Inflammatory macrophage (primary cell): Measurements from ENCODE around the gene ZRANB3.
"Not testable (repeated sequence)": the region's sequence is repeated elsewhere in the genome, so short reads cannot be mapped to it uniquely, and the experiment has no call there.

Experiments
- DNase-seq, 2 donors: peaks; one replicate each; pipeline ENCODE4 v3.0.0-alpha.2; 2020 to 2022

Gene ZRANB3

DNA sequence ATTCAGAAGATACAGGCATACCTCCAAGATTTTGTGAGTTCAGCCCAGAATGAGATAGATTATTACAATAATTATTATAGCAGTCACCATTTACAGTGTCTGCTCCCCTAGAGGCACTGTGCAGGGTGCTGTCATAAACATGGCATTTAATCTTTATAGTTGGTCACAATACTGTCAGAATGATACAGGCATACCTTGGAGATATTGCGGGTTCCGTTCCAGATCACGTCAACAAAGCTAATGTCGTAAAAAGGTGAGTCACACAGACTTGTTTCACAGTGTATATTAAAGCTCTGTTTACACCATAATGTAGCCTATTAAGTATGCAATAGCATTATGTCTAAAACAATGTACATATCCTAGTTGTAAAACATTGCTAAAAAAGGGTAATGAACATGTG, 45.6 kb downstream of the ZRANB3 start:
- no peak for DNase-seq

DNA sequence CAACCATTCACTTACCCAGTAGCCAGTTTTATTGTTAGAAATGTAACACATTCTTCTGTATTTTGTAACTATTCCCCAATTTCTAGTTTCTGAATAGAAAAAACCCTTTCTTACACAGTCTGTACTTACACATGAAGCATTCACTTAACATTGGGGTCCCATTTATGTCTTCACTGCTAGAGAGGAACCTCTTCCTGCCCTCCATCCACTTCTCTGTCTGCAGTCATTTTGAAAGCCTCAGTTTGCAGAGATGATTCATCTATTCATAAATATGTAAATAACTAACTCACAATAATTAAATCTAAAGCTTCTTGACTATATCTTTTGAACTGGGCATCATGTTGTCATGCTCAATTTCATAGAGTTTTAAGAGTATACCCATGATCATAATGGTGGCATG, 55.9 kb downstream of the ZRANB3 start:
- DNase-seq: no peak

DNA sequence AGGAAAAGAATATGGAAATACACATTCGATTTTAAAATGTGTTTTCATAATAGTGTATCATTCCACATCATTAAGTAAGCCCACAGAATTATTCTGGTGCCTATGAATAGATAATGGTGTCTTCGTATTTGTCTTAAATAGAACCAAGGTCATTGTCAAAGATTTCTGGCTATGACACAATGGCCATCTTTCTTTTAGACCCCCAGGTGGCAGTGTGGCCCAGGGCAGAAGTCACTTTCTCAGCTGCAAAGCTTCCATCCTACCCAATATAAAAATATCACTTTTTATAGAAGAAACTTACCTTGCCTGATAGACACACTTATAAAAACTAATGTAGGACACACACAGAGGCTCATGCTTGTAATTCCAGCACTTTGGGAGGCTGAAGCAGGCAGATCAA, 57.5 kb downstream of the ZRANB3 start:
- DNase-seq: peak; percentile 18 to 29

GRCh38 chr2:135471106-135471505, 59.9 kb downstream of the ZRANB3 start:
- DNase-seq: peak in 1 of 2 donors; percentile 54

GRCh38 chr2:135457279-135457678, 73.7 kb downstream of the ZRANB3 start:
- no peak for DNase-seq

DNA sequence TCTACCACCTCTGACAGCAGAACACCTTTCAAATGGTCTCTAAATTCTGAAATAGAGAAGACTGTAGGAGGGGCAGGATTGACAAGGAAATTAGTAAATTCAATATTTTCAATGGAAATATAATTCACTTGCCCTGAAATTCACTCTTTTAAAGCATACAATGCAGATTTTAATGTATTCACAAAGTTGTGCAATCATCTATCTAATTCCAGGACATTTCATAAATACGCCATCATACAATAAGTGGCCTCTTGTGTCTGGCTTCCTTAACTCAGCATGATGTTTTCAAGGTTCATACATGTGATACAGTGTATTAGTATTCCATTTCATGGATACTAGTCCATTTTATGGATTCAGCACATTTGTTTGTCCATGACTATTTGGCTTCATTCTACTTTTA, 74.2 kb downstream of the ZRANB3 start:
- no peak for DNase-seq

DNA sequence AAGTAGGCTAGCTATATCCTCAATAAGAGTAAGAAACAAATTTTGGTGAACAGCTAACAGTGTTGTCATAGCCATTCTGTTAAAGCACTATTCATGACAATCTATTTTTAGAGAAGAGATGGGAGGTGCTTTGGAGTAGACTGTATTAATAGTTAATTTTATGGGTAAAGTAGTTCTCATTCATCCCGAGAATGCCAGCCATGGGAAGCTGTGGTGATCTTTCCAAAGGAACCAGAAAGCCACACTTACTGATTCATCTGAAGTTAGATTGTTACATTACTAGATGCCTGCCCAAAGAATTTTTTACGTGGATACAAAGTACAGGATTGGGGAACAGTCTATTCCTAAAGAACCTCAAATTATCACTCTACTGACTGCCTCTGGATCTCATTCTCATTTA, 74.6 kb downstream of the ZRANB3 start:
- no peak for DNase-seq

- DNase-seq: no peak
Observed at GRCh38 chr2:135454608-135455007, 76.4 kb downstream of the ZRANB3 start.

DNA sequence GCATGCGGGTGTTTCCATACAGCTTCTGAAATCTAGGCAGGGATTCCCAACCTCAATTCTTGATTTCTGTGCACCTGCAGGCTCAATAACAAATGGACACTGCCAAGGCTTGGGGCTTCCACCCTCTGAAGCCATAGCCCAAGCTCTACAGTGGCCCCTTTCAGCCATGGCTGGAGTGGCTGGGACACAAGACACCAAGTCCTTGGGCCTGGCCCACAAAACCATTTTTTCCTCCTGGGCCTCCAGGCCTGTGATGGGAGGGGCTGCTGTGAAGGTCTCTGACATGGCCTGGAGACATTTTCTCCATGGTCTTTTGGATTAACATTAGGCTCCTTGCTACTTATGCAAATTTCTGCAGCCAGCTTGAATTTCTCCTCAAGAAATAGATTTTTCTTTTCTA, 78.0 kb downstream of the ZRANB3 start:
- DNase-seq: not testable (repeated sequence)

- DNase-seq: peak in 1 of 2 donors; percentile 0
Observed at GRCh38 chr2:135451966-135452365, 79.1 kb downstream of the ZRANB3 start.

- not testable (repeated sequence) for DNase-seq
Observed at GRCh38 chr2:135443013-135443412, 88.0 kb downstream of the ZRANB3 start.

DNA sequence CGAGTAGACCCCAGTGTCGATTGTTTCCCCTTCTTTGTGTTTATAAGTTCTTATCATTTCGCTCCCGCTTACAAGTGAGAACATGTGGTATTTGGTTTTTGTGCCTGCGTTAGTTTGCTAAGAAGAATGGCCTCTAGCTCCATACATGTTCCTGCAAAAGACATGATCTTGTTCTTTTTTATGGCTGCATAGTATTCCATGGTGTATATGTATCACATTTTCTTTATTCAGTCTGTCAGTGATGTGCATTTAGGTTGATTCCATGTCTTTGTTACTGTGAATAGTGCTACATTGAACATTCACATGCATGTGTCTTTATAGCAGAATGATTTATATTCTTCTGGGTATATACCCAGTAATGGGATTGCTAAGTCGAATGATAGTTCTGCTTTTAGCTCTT, 95.9 kb downstream of the ZRANB3 start:
- DNase-seq: not testable (repeated sequence)

DNA sequence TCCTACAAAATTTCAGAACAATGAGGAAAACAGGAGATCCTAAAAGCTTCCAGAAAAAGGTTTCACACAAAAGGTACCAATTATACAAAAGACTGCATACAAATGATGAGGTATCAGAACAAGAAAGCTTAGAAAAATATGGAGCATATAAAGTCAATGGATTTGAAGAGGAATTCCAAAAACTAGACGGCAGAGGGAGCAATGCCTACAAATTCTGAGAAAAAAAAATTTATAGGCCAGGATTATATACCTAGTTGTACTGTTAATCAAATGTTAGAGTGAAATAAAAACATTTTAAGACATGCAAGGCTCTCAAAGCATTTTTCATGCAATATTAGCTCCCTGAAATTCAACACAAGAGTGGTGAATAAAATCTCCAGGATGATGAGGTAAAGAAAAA, 106.2 kb downstream of the ZRANB3 start:
- no peak for DNase-seq

GRCh38 chr2:135422898-135423297, 108.1 kb downstream of the ZRANB3 start:
- DNase-seq: no peak

DNA sequence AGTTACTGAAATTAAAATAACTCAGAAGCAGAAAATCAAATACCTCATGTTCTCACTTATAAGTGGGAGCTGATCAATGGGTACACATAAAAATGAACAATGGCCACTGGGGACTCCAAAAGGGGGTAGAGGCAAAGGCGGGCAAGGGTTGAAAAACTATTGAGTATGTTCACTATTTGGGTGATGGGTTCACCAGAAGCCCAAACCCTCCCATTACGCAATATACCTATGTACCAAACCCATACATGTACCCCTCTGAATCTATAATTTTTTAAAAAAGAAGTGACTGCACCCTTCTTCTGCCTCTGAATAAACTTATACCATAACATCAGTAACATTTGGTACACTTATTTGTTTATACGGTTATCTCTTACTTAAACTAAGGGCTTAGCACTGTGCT, 119.4 kb downstream of the ZRANB3 start:
- no peak for DNase-seq

GRCh38 chr2:135409436-135409835, 121.6 kb downstream of the ZRANB3 start:
- DNase-seq: no peak

GRCh38 chr2:135396259-135396658, 134.8 kb downstream of the ZRANB3 start:
- DNase-seq: not testable (repeated sequence)

DNA sequence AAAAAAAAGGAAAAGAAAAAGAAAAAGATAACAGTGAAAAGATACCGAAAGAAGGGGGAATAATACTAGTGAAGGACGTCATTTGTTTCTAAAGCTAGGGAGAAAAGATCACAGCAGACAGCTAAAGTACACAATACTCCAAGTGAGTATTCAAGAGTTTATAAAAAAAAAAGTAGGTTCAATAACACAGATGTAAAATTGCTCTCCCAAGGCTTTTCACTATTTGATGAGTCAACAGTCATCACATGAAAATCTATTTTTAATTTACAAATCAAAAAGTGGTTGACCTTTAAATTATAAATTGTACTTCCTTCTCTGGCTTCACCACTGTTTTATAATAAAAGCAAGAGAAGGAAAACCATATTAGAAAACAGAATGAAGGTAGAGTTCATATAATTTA, 144.0 kb downstream of the ZRANB3 start:
- DNase-seq: no peak

- no peak for DNase-seq
Observed at GRCh38 chr2:135378591-135378990, 152.4 kb downstream of the ZRANB3 start.

- no peak for DNase-seq
Observed at GRCh38 chr2:135373702-135374101, 157.3 kb downstream of the ZRANB3 start.

DNA sequence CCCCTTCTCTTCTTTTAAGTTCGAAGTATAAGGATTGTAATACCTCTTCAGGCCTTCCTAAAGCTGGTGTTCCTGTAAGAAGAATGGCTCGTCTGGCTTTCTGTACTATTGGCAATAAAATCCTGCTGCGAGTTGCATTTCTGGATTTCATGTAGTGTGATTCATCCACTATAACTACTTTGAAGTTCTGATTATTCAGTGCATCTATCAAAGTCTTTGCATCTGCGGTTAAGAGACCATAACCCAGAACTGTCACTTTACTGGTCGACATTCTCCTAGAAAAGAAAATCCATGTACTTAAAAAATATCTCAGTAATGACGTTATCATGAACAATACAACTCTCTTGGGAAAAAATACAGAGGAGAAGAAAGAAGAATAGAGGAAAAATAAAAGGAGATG, 181.1 kb downstream of the ZRANB3 start:
- no peak for DNase-seq

DNA sequence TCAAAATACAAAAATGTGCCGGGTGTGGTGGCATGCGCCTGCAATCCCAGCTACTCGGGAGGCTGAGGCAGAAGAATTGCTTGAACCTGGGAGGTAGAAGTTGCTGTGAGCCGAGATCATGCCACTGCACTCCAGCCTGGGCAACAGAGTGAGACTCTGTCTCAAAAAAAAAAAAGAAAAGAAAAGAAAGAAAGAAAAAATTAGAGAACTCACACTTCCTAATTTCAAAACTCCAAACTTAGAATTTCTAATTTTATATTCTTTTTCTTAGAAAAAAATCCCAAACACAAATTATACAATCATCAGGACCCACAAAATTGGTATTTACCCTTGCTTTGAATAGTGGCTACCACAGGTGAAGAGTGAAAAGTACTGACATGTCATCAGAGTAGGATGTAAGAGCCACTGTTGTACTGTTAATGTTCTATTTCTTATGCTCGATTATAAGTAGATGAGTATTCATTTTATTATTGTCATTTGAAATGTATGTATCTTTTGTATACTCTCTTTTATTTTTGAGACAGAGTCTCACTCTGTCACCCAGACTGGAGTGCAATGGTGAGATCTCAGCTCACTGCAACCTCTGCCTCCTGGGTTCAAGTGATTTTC, 182.8 kb downstream of the ZRANB3 start:
- not testable (repeated sequence) for DNase-seq

DNA sequence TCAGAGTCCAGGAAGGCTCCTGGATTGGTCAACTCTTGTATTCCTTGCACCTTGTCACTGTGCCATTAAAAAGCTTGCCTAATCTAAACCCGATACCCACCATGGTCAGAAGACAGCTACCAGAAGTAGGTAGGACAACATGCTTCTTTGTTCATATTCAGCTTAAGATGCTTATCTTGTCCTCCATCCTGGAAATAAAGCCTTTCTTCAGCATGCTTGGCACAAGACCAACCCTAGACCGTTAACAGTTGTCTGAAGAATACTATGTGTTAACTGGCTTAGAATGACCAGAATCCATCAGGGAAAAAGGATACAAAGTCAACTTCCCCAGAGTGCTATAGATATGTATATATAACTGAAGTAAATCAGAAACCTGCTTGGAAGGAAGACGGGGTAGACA, 193.9 kb downstream of the ZRANB3 start:
- DNase-seq: no peak

- DNase-seq: no peak
Observed at GRCh38 chr2:135335256-135335655, 195.8 kb downstream of the ZRANB3 start.

DNA sequence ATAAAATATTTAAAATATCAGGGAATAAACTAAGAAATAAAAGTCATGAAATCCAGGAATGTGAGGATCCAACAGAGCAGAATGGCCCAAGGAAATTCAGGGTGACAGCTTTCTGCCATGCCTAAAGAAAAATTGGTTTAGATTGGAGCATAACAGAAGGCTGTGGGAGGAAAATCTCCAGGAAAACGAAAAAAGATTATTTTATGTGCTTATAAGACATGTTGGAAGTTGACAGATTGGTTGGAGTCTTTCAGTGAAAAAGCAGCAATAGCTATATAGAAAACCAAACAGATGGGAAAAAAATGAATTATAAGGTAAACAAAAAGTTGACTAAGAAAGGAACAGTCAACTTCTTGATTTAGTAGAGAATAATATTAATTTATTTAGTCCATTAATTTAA, 203.9 kb downstream of the ZRANB3 start:
- DNase-seq: no peak
